Endothelial cell of umbilical vein (primary cell): ENCODE results near the gene IRF6. TPM values are rescaled to one million over a fixed set of nuclear protein-coding genes. Genes with fewer than 3 reads are reported as not detected.

ENCODE experiments used
- BruUV-seq: library from RNA; stranded (reverse); fragments of 400-500 nt; replicated peaks from 2 replicates; lab custom pipeline; 2021; lab: Mats Ljungman, UMichigan
- CTCF ChIA-PET: fragments of 300-600, 350-600 bp; sonication (Branson Sonifier 250); formaldehyde crosslinking; loops from one replicate; lab custom pipeline; 2021; ENCODE audit warnings: antibody characterized with exemption, inconsistent platforms; lab: Charles Lee
- POLR2A ChIA-PET: fragments of 300-600, 350-600 bp; sonication (Branson Sonifier 250); formaldehyde crosslinking; loops from one replicate; lab custom pipeline; 2021; ENCODE audit warnings: antibody characterized with exemption, inconsistent platforms; lab: Charles Lee
- DNase-seq: peaks from one replicate; pipeline ENCODE4 v3.0.0-alpha.2; 2011; ENCODE audit warnings: low read depth, low spot score
- FAIRE-seq: peaks from 2 replicates; lab custom pipeline; 2011; peaks lifted over from hg19 to GRCh38; lab: Jason Lieb, UNC
- H2AFZ ChIP-seq: 2 replicates; pipeline ENCODE4 v1.6.0; 2012; ENCODE audit warnings: low read depth, low read length, control low read depth, inconsistent platforms
- H3K27ac ChIP-seq: 2 replicates; pipeline ENCODE4 v1.5.1; 2011; ENCODE audit warnings: low read depth, mild to moderate bottlenecking, control low read depth, low read length, moderate library complexity; ENCODE audit not compliant: insufficient read depth
- H3K27me3 ChIP-seq, 2 experiments: 2 replicates each; pipeline versions ENCODE4 v1.6.0 to v1.6.1; 2011; ENCODE audit warnings: low read length in 2 of 2, mixed read lengths in 1 of 2; ENCODE audit not compliant: control insufficient read depth in 2 of 2, insufficient read depth in 2 of 2
- H3K36me3 ChIP-seq, 2 experiments: 2 replicates in 1 of 2; 3 replicates in 1 of 2; pipeline ENCODE4 v1.5.1; 2011; ENCODE audit warnings: low read length in 2 of 2, mild to moderate bottlenecking in 1 of 2, moderate library complexity in 1 of 2; ENCODE audit not compliant: control insufficient read depth in 2 of 2, insufficient read depth in 2 of 2; ENCODE audit errors: extremely low read depth in 1 of 2
- H3K4me1 ChIP-seq: 3 replicates; pipeline ENCODE4 v1.5.1; 2011; ENCODE audit warnings: mild to moderate bottlenecking, low read length; ENCODE audit not compliant: control insufficient read depth, insufficient read depth; ENCODE audit errors: extremely low read depth
- H3K4me2 ChIP-seq: 2 replicates; pipeline ENCODE4 v1.6.1; 2011; ENCODE audit warnings: low read length, control low read depth, mixed read lengths; ENCODE audit not compliant: insufficient read depth
- H3K4me3 ChIP-seq, 3 experiments: fragments of 200-600 bp in 1 of 3; sonication (generic), shearing (Covaris generic) in 1 of 3; replicated peaks in 1 of 3; 2 replicates each; pipeline ENCODE4 v1.5.1; 2011 to 2016; ENCODE audit warnings: control low read depth in 3 of 3, low read length in 3 of 3, mild to moderate bottlenecking in 2 of 3, inconsistent platforms in 1 of 3, low read depth in 1 of 3, moderate library complexity in 1 of 3; ENCODE audit not compliant: insufficient read depth in 1 of 3
- H3K79me2 ChIP-seq: 2 replicates; pipeline ENCODE4 v1.6.0; 2012; ENCODE audit warnings: low read length, inconsistent platforms; ENCODE audit not compliant: control insufficient read depth, insufficient read depth
- H3K9ac ChIP-seq: replicated peaks from 2 replicates; pipeline ENCODE3; 2011; ENCODE audit warnings: low read length, control low read depth; ENCODE audit not compliant: insufficient read depth; ENCODE audit errors: extremely low read depth
- H3K9me1 ChIP-seq: replicated peaks from 3 replicates; pipeline ENCODE4 v1.6.0; 2011; ENCODE audit warnings: mild to moderate bottlenecking, low read length; ENCODE audit not compliant: control insufficient read depth, insufficient read depth; ENCODE audit errors: extremely low read depth
- H3K9me3 ChIP-seq: replicated peaks from 2 replicates; pipeline ENCODE4 v1.5.1; 2012; ENCODE audit warnings: low read length, inconsistent platforms; ENCODE audit not compliant: control insufficient read depth, insufficient read depth
- H4K20me1 ChIP-seq: replicated peaks from 2 replicates; pipeline ENCODE3; 2011; ENCODE audit warnings: mild to moderate bottlenecking, low read length; ENCODE audit not compliant: control insufficient read depth, insufficient read depth; ENCODE audit errors: extremely low read depth
- CTCF ChIP-seq, 2 donors: IDR thresholded peaks; 1 replicate in 1 of 2; 2 replicates in 1 of 2; pipeline ENCODE4 v1.5.1; 2011; ENCODE audit warnings: low read length in 2 of 2, mild to moderate bottlenecking in 2 of 2, moderate library complexity in 2 of 2, control low read depth in 1 of 2, inconsistent platforms in 1 of 2, low read depth in 1 of 2; ENCODE audit not compliant: insufficient read depth in 1 of 2; ENCODE audit errors: extremely low read depth in 1 of 2
- EZH2 ChIP-seq: IDR thresholded peaks from 2 replicates; pipeline ENCODE4 v1.6.1; 2012; ENCODE audit warnings: borderline replicate concordance, low read depth, mild to moderate bottlenecking, moderate library complexity, low read length, inconsistent platforms; ENCODE audit not compliant: severe bottlenecking
- FOS ChIP-seq: IDR thresholded peaks from 2 replicates; pipeline ENCODE4 v1.6.1; 2011; ENCODE audit warnings: mild to moderate bottlenecking, low read length, moderate library complexity, borderline replicate concordance; ENCODE audit not compliant: insufficient read depth
- JUN ChIP-seq: IDR thresholded peaks from 2 replicates; pipeline ENCODE4 v1.6.1; 2011; ENCODE audit warnings: borderline replicate concordance, low read depth; ENCODE audit not compliant: insufficient read length, insufficient read depth
- MAX ChIP-seq: IDR thresholded peaks from 2 replicates; pipeline ENCODE4 v1.6.1; 2011; ENCODE audit not compliant: insufficient read depth, insufficient read length
- MYC ChIP-seq: IDR thresholded peaks from one replicate; pipeline ENCODE4 v1.6.1; 2011; ENCODE audit warnings: mild to moderate bottlenecking, low read depth, low read length
- POLR2A ChIP-seq: IDR thresholded peaks from 2 replicates; pipeline ENCODE4 v1.6.1; 2012; ENCODE audit warnings: low read depth, mild to moderate bottlenecking, control low read depth, low read length
- dilution Hi-C: fragments of 300-500 bp; cut with MboI; formaldehyde crosslinking; loops from one replicate; pipeline ENCODE4 v1.15.0; 2019; ENCODE audit warnings: low sequenced_read_pairs; ENCODE audit not compliant: extremely low pct_ligation_motif_present
- intact Hi-C: fragments of 100-400 bp; cut with micrococcal nuclease; formaldehyde crosslinking; loops from one replicate; pipeline ENCODE4 v1.10.0; 2022
- polyA plus RNA-seq, 4 experiments: library from polyadenylated mRNA; depleted of rRNA in 3 of 4; stranded (reverse) in 3 of 4; unstranded in 1 of 4; fragments of >200 nt; gene quantifications; 2 replicates each; pipeline versions ENCODE4 v1.2.1 to v1.2.3, GENCODE V29; 2011 to 2012; ENCODE audit warnings: missing spikeins in 1 of 4
- total RNA-seq: library from RNA; stranded (reverse); gene quantifications from 2 replicates; pipeline ENCODE4 v1.2.3, GENCODE V29; 2021

The IRF6 gene
- total and polyA plus RNA-seq, 2 donors (not counting 3 experiments of a cell fraction or from before 2014, with no cell fraction given), result 42.0 to 55.8 TPM

GRCh38 chr1:209807509-209807908 lies 1.6 kb upstream of the IRF6 start:
- dilution Hi-C loops (no loop called here), intact Hi-C loops (no loop called here)
- BruUV-seq, result no TSS peak
- no peak for TF ChIP-seq JUN
- no peak for TF ChIP-seq EZH2
- TF ChIP-seq POLR2A, result no peak
- TF ChIP-seq FOS, result no peak
- no peak for TF ChIP-seq MYC
- TF ChIP-seq MAX, result no peak
- Histone ChIP-seq H3K79me2 (no peaks in the 10 kb centered on the region), H3K4me3 (no peak overlapping the region), H2AFZ (no peak overlapping the region), H3K4me2 (no peak overlapping the region), H3K27ac (peak overlapping the region; percentile 34), H3K36me3 (no peaks in the 10 kb centered on the region), H4K20me1 (no peaks in the 10 kb centered on the region), H3K9me1 (no peaks in the 10 kb centered on the region), H3K9ac (no peak overlapping the region), H3K27me3 (no peaks in the 10 kb centered on the region), H3K9me3 (no peaks in the 10 kb centered on the region), H3K4me1 (peaks cover 24% of the 10 kb centered on the region)
- FAIRE-seq, result no peak
- DNase-seq, result no peak
- POLR2A ChIA-PET, result interaction anchor here (0.5 to 2.2 kb wide), 3 partner anchors 16 to 173 kb away, joined by 4 to 18 read pairs (median 4); partner anchors contain the start of gene UTP25
- CTCF ChIA-PET, result interaction anchor here (1.1 to 8.7 kb wide), 5 partner anchors 14 to 60 kb away, joined by 3 to 109 read pairs (median 4); partner anchors contain the start of gene UTP25

DNA sequence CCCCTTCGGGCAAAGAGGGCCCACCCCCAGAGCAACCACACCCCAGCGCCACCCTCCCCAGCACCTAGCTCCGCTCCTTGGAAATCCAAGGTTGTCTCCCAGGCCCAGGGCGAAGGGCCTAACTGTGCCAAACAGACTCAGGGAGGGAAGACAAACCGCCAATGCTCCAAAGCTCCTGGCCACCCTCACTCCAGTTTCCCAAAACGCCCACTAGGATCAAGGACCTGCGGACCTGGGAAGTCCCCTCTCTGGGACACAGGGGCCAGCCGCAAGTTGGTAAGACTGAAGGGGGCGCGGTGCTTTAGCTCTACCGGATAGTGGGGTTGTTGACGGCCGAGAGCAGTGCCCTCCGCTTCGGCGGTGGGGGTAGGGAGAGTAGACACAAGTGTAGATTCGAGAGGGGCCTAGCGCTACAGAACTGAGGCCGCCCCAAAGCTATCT lies 581 bp downstream of the IRF6 start:
- intact Hi-C loops, result no loop called here
- CTCF ChIA-PET, result interaction anchor here (2.7 kb wide), 1 partner anchor 18 kb away, joined by 13 read pairs; no protein-coding TSS in a partner anchor
- Histone ChIP-seq H3K27me3 (no peaks in the 10 kb centered on the region), H3K9me3 (no peaks in the 10 kb centered on the region), H3K36me3 (no peaks in the 10 kb centered on the region), H2AFZ (peak overlapping the region; percentile 16), H4K20me1 (no peaks in the 10 kb centered on the region), H3K4me1 (peaks cover 44% of the 10 kb centered on the region), H3K79me2 (no peaks in the 10 kb centered on the region), H3K27ac (peak overlapping the region; percentile 4), H3K4me3 (peak overlapping the region in 2 of 3 experiments; percentile 51 to 81), H3K9ac (peak overlapping the region; percentile 57), H3K4me2 (peak overlapping the region; percentile 57), H3K9me1 (no peaks in the 10 kb centered on the region)
- TF ChIP-seq CTCF (IDR thresholded peaks at IDR 0.05; ENCODE audit: extremely low read depth in 1 of 2, insufficient read depth in 1 of 2, low read depth in 1 of 2, low read length in 2 of 2) (peak in 1 of 2 donors; percentile 8), MAX (no peak), JUN (no peak)
- FAIRE-seq (no peak), DNase-seq (peak; percentile 37)
- dilution Hi-C loops, result no loop called here
- BruUV-seq, result no TSS peak
- POLR2A ChIA-PET, result interaction anchor here (1.6 kb wide), 1 partner anchor 18 kb away, joined by 3 read pairs; no protein-coding TSS in a partner anchor
